Transverse colon (tissue), 4 donors: ENCODE measurements around the gene PMM1. TPM values are rescaled to one million over a fixed set of nuclear protein-coding genes. Genes with fewer than 3 reads are reported as not detected.
"Not testable (repeated sequence)": the region's sequence is repeated elsewhere in the genome, so short reads cannot be mapped to it uniquely, and the experiment has no call there.

Experiments used
- DNase-seq: peaks from one replicate; pipeline ENCODE4 v3.0.0-alpha.2; 2019
- H3K27ac ChIP-seq, 4 donors: fragments of 200-600 bp; sonication (generic); 2 replicates each; pipeline ENCODE4 v1.5.1; 2016 to 2018; ENCODE audit warnings: inconsistent platforms in 4 of 4
- H3K27me3 ChIP-seq: fragments of 200-600 bp; sonication (generic); 2 replicates; pipeline ENCODE4 v1.5.1; 2017; ENCODE audit warnings: inconsistent platforms
- H3K36me3 ChIP-seq, 4 donors: fragments of 200-600 bp; sonication (generic); 2 replicates each; pipeline ENCODE4 v1.5.1; 2017 to 2019; ENCODE audit warnings: inconsistent platforms in 4 of 4
- H3K4me1 ChIP-seq, 4 donors: fragments of 200-600 bp; sonication (generic); 2 replicates each; pipeline ENCODE4 v1.5.1; 2017 to 2020; ENCODE audit warnings: inconsistent platforms in 4 of 4
- H3K4me3 ChIP-seq, 4 donors: fragments of 200-600 bp; sonication (generic); 1 replicate in 1 of 4; 2 replicates in 3 of 4; pipeline versions ENCODE4 v1.5.1 to v1.6.1; 2017 to 2019; ENCODE audit warnings: inconsistent platforms in 4 of 4
- H3K9me3 ChIP-seq, 2 donors: fragments of 200-600 bp; sonication (generic); 2 replicates each; pipeline ENCODE4 v1.5.1; 2017 to 2019; ENCODE audit warnings: inconsistent platforms in 2 of 2
- EP300 ChIP-seq: sonication (generic); formaldehyde crosslinking; IDR thresholded peaks from one replicate; pipeline ENCODE4 v1.6.1; 2017; ENCODE audit warnings: antibody characterized with exemption, low read depth
- POLR2A ChIP-seq: fragments of 450-650 bp; IDR thresholded peaks from one replicate; pipeline ENCODE4 v1.6.1; 2016; ENCODE audit warnings: antibody characterized with exemption, mild to moderate bottlenecking, moderate library complexity
- POLR2AphosphoS5 ChIP-seq, 3 donors: sonication (generic); formaldehyde crosslinking; IDR thresholded peaks; one replicate each; pipeline ENCODE4 v1.6.1; 2016; ENCODE audit warnings: antibody characterized with exemption in 3 of 3
- WGBS, 2 donors: methylation state at CpG; one replicate each; pipeline ENCODE4 v1.1.5; 2018; ENCODE audit warnings: low coverage in 1 of 2; 5-methylcytosine and 5-hydroxymethylcytosine counted together
- in situ Hi-C, 4 donors: fragments of 200-750 bp; cut with MboI; loops; one replicate each; pipeline versions ENCODE4 v1.15.0 to v1.15.1; 2017; ENCODE audit warnings: low sequenced_read_pairs in 3 of 4, low pct_ligation_motif_present in 1 of 4, low pct_unique_long_range_greater_than_20kb in 1 of 4
- intact Hi-C: fragments of 100-400 bp; cut with DNase I; formaldehyde crosslinking; loops from one replicate; pipeline ENCODE4 v1.15.1; 2023; ENCODE audit warnings: low total_unique reads
- total RNA-seq, 4 donors: library from RNA; depleted of rRNA; stranded (reverse); fragments of >200 nt; gene quantifications; one replicate each; pipeline ENCODE4 v1.1.0, GENCODE V29; 2016
- TF ChIP-seq, protein P1 (sequence below), 5 experiments: fragments of 200-600 bp in 3 of 5; fragments of 450-650 bp in 2 of 5; sonication (generic) in 3 of 5; IDR thresholded peaks; 1 replicate in 2 of 5; 2 replicates in 3 of 5; pipeline ENCODE4 v1.5.1; 2016 to 2017; ENCODE audit warnings: antibody characterized with exemption in 5 of 5, inconsistent platforms in 3 of 5, mild to moderate bottlenecking in 2 of 5, moderate library complexity in 1 of 5

PMM1 gene
- total RNA-seq, 4 donors from 2014 or later, result 104 to 262 (median 128) TPM

DNA sequence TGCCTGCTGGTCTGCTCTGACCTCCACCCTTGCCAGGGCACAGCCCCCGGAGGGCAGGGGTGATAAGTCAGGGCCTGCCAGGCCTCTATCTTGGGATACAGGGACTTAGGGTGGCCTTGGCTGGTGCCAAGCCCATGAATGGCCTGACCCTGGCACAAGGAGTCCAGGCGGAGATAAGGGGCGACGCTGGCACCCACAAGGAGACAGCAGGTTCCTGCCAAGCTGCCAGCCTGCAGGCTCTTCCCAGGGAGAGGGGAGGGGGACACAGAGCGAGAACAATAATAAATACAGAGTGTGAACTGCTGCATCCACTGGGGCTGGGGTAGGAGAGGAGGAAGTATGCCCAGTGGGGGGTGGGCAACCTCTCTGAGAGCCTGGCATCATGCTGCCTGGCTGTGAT is 27.9 kb downstream of the PMM1 start:
- Histone ChIP-seq H3K27ac (peak overlapping the region; percentile 43 to 83 (median 67)), H3K36me3 (no peaks in the 10 kb centered on the region), H3K9me3 (no peaks in the 10 kb centered on the region), H3K4me1 (peaks cover 4 to 42% (median 16%) of the 10 kb centered on the region in 4 donors), H3K4me3 (peak overlapping the region in 1 of 4 donors; percentile 26), H3K27me3 (peaks cover 7% of the 10 kb centered on the region)
- no peak for DNase-seq
- intact Hi-C loops, result no loop called here
- in situ Hi-C loops, result no loop called here
- WGBS, 2 donors, result 84% methylated on average over 5 of the region's 5 CpGs; no CpG with 5 or more reads in 1 of the 2 donors
- TF ChIP-seq, protein P1, sequence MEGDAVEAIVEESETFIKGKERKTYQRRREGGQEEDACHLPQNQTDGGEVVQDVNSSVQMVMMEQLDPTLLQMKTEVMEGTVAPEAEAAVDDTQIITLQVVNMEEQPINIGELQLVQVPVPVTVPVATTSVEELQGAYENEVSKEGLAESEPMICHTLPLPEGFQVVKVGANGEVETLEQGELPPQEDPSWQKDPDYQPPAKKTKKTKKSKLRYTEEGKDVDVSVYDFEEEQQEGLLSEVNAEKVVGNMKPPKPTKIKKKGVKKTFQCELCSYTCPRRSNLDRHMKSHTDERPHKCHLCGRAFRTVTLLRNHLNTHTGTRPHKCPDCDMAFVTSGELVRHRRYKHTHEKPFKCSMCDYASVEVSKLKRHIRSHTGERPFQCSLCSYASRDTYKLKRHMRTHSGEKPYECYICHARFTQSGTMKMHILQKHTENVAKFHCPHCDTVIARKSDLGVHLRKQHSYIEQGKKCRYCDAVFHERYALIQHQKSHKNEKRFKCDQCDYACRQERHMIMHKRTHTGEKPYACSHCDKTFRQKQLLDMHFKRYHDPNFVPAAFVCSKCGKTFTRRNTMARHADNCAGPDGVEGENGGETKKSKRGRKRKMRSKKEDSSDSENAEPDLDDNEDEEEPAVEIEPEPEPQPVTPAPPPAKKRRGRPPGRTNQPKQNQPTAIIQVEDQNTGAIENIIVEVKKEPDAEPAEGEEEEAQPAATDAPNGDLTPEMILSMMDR (IDR thresholded peaks at IDR 0.05), result no peak

DNA sequence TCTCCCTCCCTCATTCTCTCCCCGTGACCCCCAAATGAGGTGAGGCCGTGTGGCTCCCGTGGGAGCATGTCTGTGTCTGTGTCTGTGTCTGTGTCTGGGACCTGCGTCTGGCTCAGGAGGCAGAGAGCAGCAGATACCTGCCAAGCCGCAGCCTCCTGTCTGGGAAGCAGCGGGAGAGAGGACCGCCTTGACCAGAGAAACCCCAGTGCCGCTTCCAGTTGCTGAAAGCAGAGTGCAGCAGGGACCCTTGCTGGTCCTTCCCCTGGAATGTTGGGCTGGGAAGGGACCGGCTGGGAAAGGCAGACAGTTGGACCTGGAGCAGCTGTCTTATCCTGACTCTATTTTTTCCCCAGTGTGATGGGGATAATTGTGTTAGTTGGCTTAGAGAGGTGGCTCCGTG is 28.3 kb downstream of the PMM1 start:
- in situ Hi-C loops, result no loop called here
- Histone ChIP-seq H3K27me3 (peaks cover 7% of the 10 kb centered on the region), H3K27ac (peak overlapping the region; percentile 43 to 83 (median 67)), H3K4me1 (peaks cover 4 to 42% (median 17%) of the 10 kb centered on the region in 4 donors), H3K9me3 (no peaks in the 10 kb centered on the region), H3K4me3 (peak overlapping the region in 3 of 4 donors; percentile 11 to 26 (median 15)), H3K36me3 (no peaks in the 10 kb centered on the region)
- intact Hi-C loops, result no loop called here
- no peak for DNase-seq
- TF ChIP-seq POLR2A, result no peak
- 80% methylated on average over 7 of the region's 10 CpGs; no CpG with 5 or more reads in 1 of the 2 donors for WGBS, 2 donors

DNA sequence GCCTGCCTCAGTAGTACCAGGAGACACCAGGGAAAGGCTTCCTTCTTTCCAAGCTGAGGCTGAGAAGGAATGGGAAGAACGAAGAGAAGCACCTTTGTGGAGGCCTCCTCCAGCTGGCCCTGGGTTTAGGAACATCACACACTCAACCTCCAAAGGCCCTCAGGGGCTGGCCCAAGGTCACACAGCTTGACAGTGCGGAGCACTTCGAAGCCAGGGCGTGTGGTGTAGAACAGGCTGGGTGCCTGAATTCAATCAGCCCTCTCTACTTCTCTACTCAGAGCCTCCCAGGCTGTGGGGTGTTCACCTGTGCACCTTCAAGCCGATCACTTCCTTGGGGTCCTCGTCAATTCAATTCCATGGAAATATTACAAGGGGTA is 29.6 kb downstream of the PMM1 start:
- Histone ChIP-seq H3K27ac (peak overlapping the region; percentile 43 to 83 (median 67)), H3K36me3 (no peaks in the 10 kb centered on the region), H3K4me1 (peaks cover 4 to 38% (median 14%) of the 10 kb centered on the region in 4 donors), H3K4me3 (no peak overlapping the region), H3K27me3 (peaks cover 7% of the 10 kb centered on the region), H3K9me3 (no peaks in the 10 kb centered on the region)
- DNase-seq, result no peak
- in situ Hi-C loops, result no loop called here
- 81% methylated on average over 6 of the region's 6 CpGs; no CpG with 5 or more reads in 1 of the 2 donors for WGBS, 2 donors
- intact Hi-C loops, result no loop called here
- TF ChIP-seq, protein P1 (IDR thresholded peaks at IDR 0.05), result no peak
- TF ChIP-seq POLR2A, result no peak
- TF ChIP-seq POLR2AphosphoS5 (IDR thresholded peaks at IDR 0.05), result no peak
- TF ChIP-seq EP300, result no peak

DNA sequence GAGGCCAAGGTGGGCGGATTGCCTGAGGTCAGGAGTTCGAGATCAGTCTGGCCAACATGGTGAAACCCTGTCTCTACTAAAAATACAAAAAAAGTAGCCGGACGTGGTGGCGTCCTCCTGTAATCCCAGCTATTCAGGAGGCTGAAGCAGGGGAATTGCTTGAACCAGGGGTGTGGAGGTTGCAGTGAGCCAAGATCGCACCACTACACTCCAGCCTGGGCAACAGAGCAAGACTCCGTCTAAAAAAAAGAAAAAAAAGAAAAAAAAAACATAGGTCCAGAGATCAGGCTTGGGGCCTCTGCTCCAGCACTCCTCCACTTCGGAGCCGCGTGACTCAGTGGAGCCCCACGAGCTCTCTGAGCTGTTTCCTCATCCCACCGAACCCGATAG is 31.4 kb downstream of the PMM1 start:
- 86% methylated on average over 13 of the region's 13 CpGs; no CpG with 5 or more reads in 1 of the 2 donors for WGBS, 2 donors
- DNase-seq, H3K36me3 ChIP-seq, H3K27me3 ChIP-seq, H3K4me3 ChIP-seq, H3K9me3 ChIP-seq, intact Hi-C loops, in situ Hi-C loops: not testable (repeated sequence)
- Histone ChIP-seq H3K27ac (peak overlapping the region in 2 of 4 donors; percentile 57 to 63), H3K4me1 (peaks cover 4 to 32% (median 12%) of the 10 kb centered on the region in 4 donors)

DNA sequence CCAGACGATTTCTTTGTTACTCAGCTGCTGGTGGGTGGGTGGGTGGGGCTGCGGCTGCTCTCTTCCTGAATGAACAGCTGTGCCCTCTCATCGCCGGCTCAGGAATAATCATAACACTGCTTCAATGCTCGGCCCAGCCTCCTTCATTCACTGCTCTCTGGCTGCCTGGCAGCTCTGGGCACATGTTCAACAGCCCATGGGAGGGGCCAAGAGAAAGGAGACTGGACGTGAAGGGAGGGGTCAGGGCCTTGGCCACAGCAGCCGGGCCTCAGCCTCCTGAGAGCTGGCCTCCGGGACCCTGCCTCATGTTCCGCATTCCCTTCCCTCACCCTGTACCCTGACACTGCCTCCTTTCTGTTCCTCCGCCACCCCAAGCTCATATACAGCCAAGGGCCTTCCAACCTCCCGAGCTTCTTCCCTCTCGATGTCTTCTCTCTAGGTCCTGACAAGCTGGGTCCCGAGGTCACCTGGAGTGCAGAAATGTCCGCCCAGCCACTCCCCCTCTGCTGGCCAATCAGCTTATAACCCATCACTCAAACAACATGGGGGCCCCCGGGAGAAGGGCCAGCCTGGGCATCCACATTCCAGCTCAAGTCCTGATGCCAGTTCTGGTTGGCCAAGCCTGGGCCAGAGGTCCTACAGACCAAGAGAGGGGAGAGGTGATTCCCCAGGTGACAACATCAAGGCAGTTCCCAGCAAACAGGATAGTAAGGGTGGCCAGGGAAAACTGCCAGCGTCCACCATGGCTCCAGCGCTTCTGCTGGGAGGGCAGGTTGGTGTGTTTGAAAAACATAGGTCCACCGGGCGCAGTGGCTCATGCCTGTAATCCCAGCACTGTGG is 32.0 kb downstream of the PMM1 start:
- in situ Hi-C loops, result no loop called here
- Histone ChIP-seq H3K36me3 (no peaks in the 10 kb centered on the region), H3K27me3 (peaks cover 7% of the 10 kb centered on the region), H3K27ac (peak overlapping the region; percentile 46 to 63 (median 53)), H3K4me1 (peaks cover 4 to 26% (median 10%) of the 10 kb centered on the region in 4 donors), H3K4me3 (no peak overlapping the region), H3K9me3 (no peaks in the 10 kb centered on the region)
- TF ChIP-seq POLR2A, result no peak
- TF ChIP-seq POLR2AphosphoS5 (IDR thresholded peaks at IDR 0.05), result no peak
- no peak for TF ChIP-seq EP300
- TF ChIP-seq, protein P1 (IDR thresholded peaks at IDR 0.05), result no peak
- WGBS, 2 donors, result 56% methylated on average over 19 of the region's 19 CpGs; no CpG with 5 or more reads in 1 of the 2 donors
- DNase-seq, result peak; percentile 46
- intact Hi-C loops, result no loop called here
